WTC11 (cell line): ENCODE measurements around the gene NEIL3. TPM values are rescaled to one million over a fixed set of nuclear protein-coding genes. Genes with fewer than 3 reads are reported as not detected.

Source experiments
- ATAC-seq: fragments of 200-7000 bp; cut with Tn5 transposase; 2 replicates; pipeline ENCODE4 v1.10.0; 2021; ENCODE audit warnings: mild to moderate bottlenecking, moderate library complexity
- CTCF ChIA-PET: fragments of 300-600 bp; sonication (Branson Sonifier 250); formaldehyde crosslinking; loops from one replicate; lab custom pipeline; 2021; ENCODE audit warnings: antibody characterized with exemption; lab: Charles Lee
- POLR2A ChIA-PET: fragments of 350-600 bp; sonication (Branson Sonifier 250); formaldehyde crosslinking; loops from one replicate; lab custom pipeline; 2021; ENCODE audit warnings: antibody characterized with exemption; lab: Charles Lee
- DNase-seq: peaks from one replicate; pipeline ENCODE4 v3.0.0; 2021; ENCODE audit warnings: low spot score
- H3K27ac Mint-ChIP-seq: 2 replicates; pipeline ENCODE4 v1.8.0; 2021; ENCODE audit warnings: mixed read lengths
- H3K27me3 Mint-ChIP-seq: 2 replicates; pipeline ENCODE4 v1.8.0; 2021; ENCODE audit warnings: low read depth, mild to moderate bottlenecking, moderate library complexity, mixed read lengths
- H3K36me3 Mint-ChIP-seq: 2 replicates; pipeline ENCODE4 v1.8.0; 2021; ENCODE audit warnings: mixed read lengths
- H3K4me1 Mint-ChIP-seq: 2 replicates; pipeline ENCODE4 v1.8.0; 2022; ENCODE audit warnings: mixed read lengths
- H3K4me3 Mint-ChIP-seq: 2 replicates; pipeline ENCODE4 v1.8.0; 2021; ENCODE audit warnings: mild to moderate bottlenecking, moderate library complexity, mixed read lengths
- H3K9me3 Mint-ChIP-seq: 2 replicates; pipeline ENCODE4 v1.8.0; 2021; ENCODE audit warnings: mixed read lengths
- ATF2 ChIP-seq: sonication (generic); formaldehyde crosslinking; IDR thresholded peaks from 2 replicates; pipeline ENCODE4 v1.8.1; 2022; ENCODE audit warnings: low read depth, missing genetic modification reagents, borderline replicate concordance
- ATF3 ChIP-seq: sonication (generic); formaldehyde crosslinking; conservative IDR thresholded peaks from 2 replicates; pipeline ENCODE4 v1.8.1; 2022; ENCODE audit warnings: mild to moderate bottlenecking, missing genetic modification reagents
- CBFB ChIP-seq: sonication (generic); formaldehyde crosslinking; IDR thresholded peaks from 2 replicates; pipeline ENCODE4 v1.8.1; 2022; ENCODE audit warnings: mild to moderate bottlenecking, low read depth, missing genetic modification reagents
- CDX4 ChIP-seq: fragments of 250-450 bp; sonication (Bioruptor Pico); IDR thresholded peaks from 2 replicates; pipeline ENCODE4 v1.9.0; 2021; ENCODE audit warnings: moderate library complexity, mild to moderate bottlenecking, inconsistent platforms, borderline replicate concordance
- CTCF ChIP-seq: fragments of 200-600 bp; IDR thresholded peaks from 2 replicates; pipeline ENCODE4 v1.8.0; 2022; ENCODE audit warnings: antibody characterized with exemption
- E2F1 ChIP-seq: sonication (generic); formaldehyde crosslinking; IDR thresholded peaks from 2 replicates; pipeline ENCODE4 v1.8.0; 2022; ENCODE audit warnings: mild to moderate bottlenecking, missing genetic modification reagents
- E2F4 ChIP-seq: sonication (generic); formaldehyde crosslinking; IDR thresholded peaks from 2 replicates; pipeline ENCODE4 v1.8.1; 2022; ENCODE audit warnings: low read depth, mild to moderate bottlenecking, moderate library complexity, missing genetic modification reagents, borderline replicate concordance
- EMX1 ChIP-seq: fragments of 250-450 bp; sonication (Bioruptor Pico); IDR thresholded peaks from 2 replicates; pipeline ENCODE4 v1.8.0; 2021; ENCODE audit warnings: mild to moderate bottlenecking
- ESRRA ChIP-seq: sonication (generic); formaldehyde crosslinking; IDR thresholded peaks from 2 replicates; pipeline ENCODE4 v1.8.1; 2022; ENCODE audit warnings: mild to moderate bottlenecking, missing genetic modification reagents, borderline replicate concordance
- HMGXB4 ChIP-seq: sonication (generic); formaldehyde crosslinking; IDR thresholded peaks from 2 replicates; pipeline ENCODE4 v1.8.1; 2023; ENCODE audit warnings: mild to moderate bottlenecking, moderate library complexity, missing genetic modification reagents
- IRF2 ChIP-seq: sonication (generic); formaldehyde crosslinking; IDR thresholded peaks from 2 replicates; pipeline ENCODE4 v1.8.0; 2022; ENCODE audit warnings: low read depth, missing genetic modification reagents, borderline replicate concordance
- JUN ChIP-seq: sonication (generic); formaldehyde crosslinking; IDR thresholded peaks from 2 replicates; pipeline ENCODE4 v1.8.0; 2023; ENCODE audit warnings: mild to moderate bottlenecking, missing genetic modification reagents
- KAT7 ChIP-seq: sonication (generic); formaldehyde crosslinking; IDR thresholded peaks from 2 replicates; pipeline ENCODE4 v1.8.1; 2023; ENCODE audit warnings: missing genetic modification reagents, mild to moderate bottlenecking, borderline replicate concordance
- NR1H2 ChIP-seq: sonication (generic); formaldehyde crosslinking; IDR thresholded peaks from 2 replicates; pipeline ENCODE4 v1.9.0; 2021; ENCODE audit warnings: mild to moderate bottlenecking, moderate library complexity, missing genetic modification reagents
- RELA ChIP-seq: sonication (generic); formaldehyde crosslinking; IDR thresholded peaks from 2 replicates; pipeline ENCODE4 v1.8.1; 2022; ENCODE audit warnings: missing genetic modification reagents, mild to moderate bottlenecking, borderline replicate concordance
- STAT6 ChIP-seq: sonication (generic); formaldehyde crosslinking; conservative IDR thresholded peaks from 2 replicates; pipeline ENCODE4 v1.8.1; 2023; ENCODE audit warnings: mild to moderate bottlenecking, low read depth, missing genetic modification reagents, moderate library complexity
- ZMAT4 ChIP-seq: fragments of 250-450 bp; sonication (Bioruptor Pico); IDR thresholded peaks from 2 replicates; pipeline ENCODE4 v1.9.0; 2021; ENCODE audit warnings: mild to moderate bottlenecking
- ZNF219 ChIP-seq: sonication (generic); formaldehyde crosslinking; IDR thresholded peaks from 2 replicates; pipeline ENCODE4 v1.8.0; 2023; ENCODE audit warnings: missing genetic modification reagents, mild to moderate bottlenecking, borderline replicate concordance
- ZNF396 ChIP-seq: fragments of 250-450 bp; sonication (Bioruptor Pico); IDR thresholded peaks from 2 replicates; pipeline ENCODE4 v1.8.0; 2021; ENCODE audit warnings: mild to moderate bottlenecking, moderate library complexity, borderline replicate concordance
- ZNF416 ChIP-seq: fragments of 250-450 bp; sonication (Bioruptor Pico); IDR thresholded peaks from 2 replicates; pipeline ENCODE4 v1.9.0; 2021; ENCODE audit warnings: mild to moderate bottlenecking, inconsistent platforms
- total RNA-seq: library from RNA; stranded (reverse); gene quantifications from 3 replicates; pipeline ENCODE4 v1.2.3, GENCODE V29; 2021

The NEIL3 gene
- total RNA-seq, 1 experiment from 2014 or later: 9.9 TPM

GRCh38 chr4:177403746-177404145 lies 94.1 kb downstream of the NEIL3 start:
- Mint-ChIP-seq H3K36me3 (no peaks in the 10 kb centered on the region), H3K27me3 (no peaks in the 10 kb centered on the region), H3K27ac (no peak overlapping the region), H3K4me1 (peaks cover 21% of the 10 kb centered on the region), H3K9me3 (peaks cover 9% of the 10 kb centered on the region), H3K4me3 (no peak overlapping the region)
- DNase-seq (no peak), ATAC-seq (no peak)
- TF ChIP-seq EMX1 (CRISPR knock-in tag) (no peak), CDX4 (CRISPR knock-in tag) (no peak), STAT6 (CRISPR knock-in tag) (no peak), JUN (CRISPR knock-in tag) (no peak), KAT7 (CRISPR knock-in tag) (no peak), E2F4 (no peak), ZNF416 (CRISPR knock-in tag) (no peak)
- ChIA-PET POLR2A (no interaction called here), CTCF (interaction anchor here (1.1 kb wide), 1 partner anchor 101 kb away, joined by 3 read pairs; no protein-coding TSS in a partner anchor)

GRCh38 chr4:177404342-177404741 lies 94.7 kb downstream of the NEIL3 start:
- Mint-ChIP-seq H3K27ac (no peak overlapping the region), H3K4me1 (peaks cover 21% of the 10 kb centered on the region)
- ATAC-seq: no peak

More at GRCh38 chr4:177404342-177404741, 94.7 kb downstream of the NEIL3 start:
- TF ChIP-seq CTCF (no peak), ATF2 (CRISPR knock-in tag) (no peak), IRF2 (CRISPR knock-in tag) (no peak), ATF3 (CRISPR knock-in tag) (no peak), E2F4 (no peak), ZNF396 (CRISPR knock-in tag) (no peak), E2F1 (no peak), NR1H2 (no peak), HMGXB4 (CRISPR knock-in tag) (no peak), ESRRA (CRISPR knock-in tag) (no peak), CBFB (no peak), ZNF219 (CRISPR knock-in tag) (no peak), RELA (CRISPR knock-in tag) (no peak), ZMAT4 (CRISPR knock-in tag) (no peak)
- POLR2A ChIA-PET: no interaction called here
- no peak for DNase-seq
- H3K36me3 Mint-ChIP-seq: no peaks in the 10 kb centered on the region
- H3K27me3 Mint-ChIP-seq: no peaks in the 10 kb centered on the region
- CTCF ChIA-PET: interaction anchor here (1.1 kb wide), 1 partner anchor 100 kb away, joined by 3 read pairs; no protein-coding TSS in a partner anchor
- H3K9me3 Mint-ChIP-seq: peaks cover 13% of the 10 kb centered on the region
- H3K4me3 Mint-ChIP-seq: no peak overlapping the region
